Measurements from ENCODE around the gene ABCB7. TPM values are rescaled to one million over a fixed set of nuclear protein-coding genes. Genes with fewer than 3 reads are reported as not detected.
A peak's percentile ranks its signal among the peaks of the same experiment; 100 is the strongest.

Gene ABCB7
- total RNA-seq, 2 experiments from 2014 or later, result 13.4 to 14.5 TPM

DNA sequence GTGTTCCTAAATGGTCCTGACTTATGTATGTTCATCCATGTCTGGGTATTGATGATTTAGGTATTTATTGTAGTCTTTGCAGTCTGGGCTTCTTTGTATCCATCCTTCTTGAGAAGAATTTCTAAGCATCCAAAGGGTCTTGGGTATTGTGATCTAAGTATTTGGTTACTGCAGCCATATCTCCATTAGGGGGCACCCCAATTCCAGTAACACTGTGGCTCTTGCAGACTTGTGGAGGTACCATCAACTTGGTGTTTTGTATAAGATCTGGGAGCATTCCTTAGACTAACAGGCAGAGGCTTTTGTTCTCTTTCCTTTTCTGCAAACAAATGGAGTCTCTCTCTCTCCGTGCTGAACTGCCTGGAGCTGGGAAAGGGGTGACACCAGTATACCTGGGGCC lies 117.2 kb downstream of the ABCB7 start:
- intact Hi-C loops (cut with DNase I, micrococcal nuclease), result loop anchor here in 1 of 2 experiments (5.0 kb wide), 1 partner anchor 563 kb away; no protein-coding TSS in a partner anchor
- ChIA-PET POLR2A (no interaction called here), CTCF (no interaction called here)
- Histone ChIP-seq H3K4me3 (ENCODE audit: low read length) (no peak overlapping the region), H3K4me1 (ENCODE audit: insufficient read depth, low read length) (no peaks in the 10 kb centered on the region), H3K36me3 (ENCODE audit: insufficient read depth, low read length) (no peaks in the 10 kb centered on the region), H3K27ac (ENCODE audit: low read depth in 1 of 2, low read length in 2 of 2) (no peak overlapping the region), H3K9me3 (ENCODE audit: control insufficient read depth in 1 of 2, insufficient read depth in 1 of 2, low read length in 2 of 2) (peaks cover 0 to 6% of the 10 kb centered on the region in 2 experiments), H3K27me3 (ENCODE audit: control insufficient read depth in 1 of 2, insufficient read depth in 2 of 2, low read length in 2 of 2) (no peaks in the 10 kb centered on the region)
- H3K36me3 Mint-ChIP-seq (ENCODE audit: low read depth), result no peaks in the 10 kb centered on the region
- ATAC-seq (ENCODE audit: poor library complexity) (no peak), DNase-seq (peak in 3 of 14 experiments; percentile 10 to 17 (median 15))
- TF ChIP-seq, protein P1, sequence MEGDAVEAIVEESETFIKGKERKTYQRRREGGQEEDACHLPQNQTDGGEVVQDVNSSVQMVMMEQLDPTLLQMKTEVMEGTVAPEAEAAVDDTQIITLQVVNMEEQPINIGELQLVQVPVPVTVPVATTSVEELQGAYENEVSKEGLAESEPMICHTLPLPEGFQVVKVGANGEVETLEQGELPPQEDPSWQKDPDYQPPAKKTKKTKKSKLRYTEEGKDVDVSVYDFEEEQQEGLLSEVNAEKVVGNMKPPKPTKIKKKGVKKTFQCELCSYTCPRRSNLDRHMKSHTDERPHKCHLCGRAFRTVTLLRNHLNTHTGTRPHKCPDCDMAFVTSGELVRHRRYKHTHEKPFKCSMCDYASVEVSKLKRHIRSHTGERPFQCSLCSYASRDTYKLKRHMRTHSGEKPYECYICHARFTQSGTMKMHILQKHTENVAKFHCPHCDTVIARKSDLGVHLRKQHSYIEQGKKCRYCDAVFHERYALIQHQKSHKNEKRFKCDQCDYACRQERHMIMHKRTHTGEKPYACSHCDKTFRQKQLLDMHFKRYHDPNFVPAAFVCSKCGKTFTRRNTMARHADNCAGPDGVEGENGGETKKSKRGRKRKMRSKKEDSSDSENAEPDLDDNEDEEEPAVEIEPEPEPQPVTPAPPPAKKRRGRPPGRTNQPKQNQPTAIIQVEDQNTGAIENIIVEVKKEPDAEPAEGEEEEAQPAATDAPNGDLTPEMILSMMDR (IDR thresholded peaks at IDR 0.05), result no peak
- H3K4me3 Mint-ChIP-seq, result no peak overlapping the region
- H3K4me1 Mint-ChIP-seq (ENCODE audit: low read depth), result no peaks in the 10 kb centered on the region
- no peaks in the 10 kb centered on the region for H3K27me3 Mint-ChIP-seq
- H3K27ac Mint-ChIP-seq, result no peak overlapping the region
- peaks cover 6% of the 10 kb centered on the region for H3K9me3 Mint-ChIP-seq

Other genes with a start within 250 kb of the ABCB7 start
- 1 to 10 TPM in 1 of 2 experiments, under 1 TPM in 1; 0.74 to 1.3 TPM for gene NEXMIF, start 230.8 kb downstream of the ABCB7 start, total RNA-seq
- 10 to 100 TPM; 32.6 to 33.8 TPM for gene UPRT, start 117.8 kb upstream of the ABCB7 start, total RNA-seq

Data from CD4-positive, alpha-beta T cell (primary cell).